Smooth muscle cell of bladder (primary cell): Measurements from ENCODE around the gene DCAF8. TPM values are rescaled to one million over a fixed set of nuclear protein-coding genes. Genes with fewer than 3 reads are reported as not detected.

Experiments used
- total RNA-seq: library from RNA; depleted of rRNA; stranded (reverse); fragments of >200 nt; gene quantifications from 2 replicates; pipeline ENCODE4 v1.2.3, GENCODE V29; 2014

Gene DCAF8
- total RNA-seq: 76.7 and 89.7 TPM in 2 replicates

DNA sequence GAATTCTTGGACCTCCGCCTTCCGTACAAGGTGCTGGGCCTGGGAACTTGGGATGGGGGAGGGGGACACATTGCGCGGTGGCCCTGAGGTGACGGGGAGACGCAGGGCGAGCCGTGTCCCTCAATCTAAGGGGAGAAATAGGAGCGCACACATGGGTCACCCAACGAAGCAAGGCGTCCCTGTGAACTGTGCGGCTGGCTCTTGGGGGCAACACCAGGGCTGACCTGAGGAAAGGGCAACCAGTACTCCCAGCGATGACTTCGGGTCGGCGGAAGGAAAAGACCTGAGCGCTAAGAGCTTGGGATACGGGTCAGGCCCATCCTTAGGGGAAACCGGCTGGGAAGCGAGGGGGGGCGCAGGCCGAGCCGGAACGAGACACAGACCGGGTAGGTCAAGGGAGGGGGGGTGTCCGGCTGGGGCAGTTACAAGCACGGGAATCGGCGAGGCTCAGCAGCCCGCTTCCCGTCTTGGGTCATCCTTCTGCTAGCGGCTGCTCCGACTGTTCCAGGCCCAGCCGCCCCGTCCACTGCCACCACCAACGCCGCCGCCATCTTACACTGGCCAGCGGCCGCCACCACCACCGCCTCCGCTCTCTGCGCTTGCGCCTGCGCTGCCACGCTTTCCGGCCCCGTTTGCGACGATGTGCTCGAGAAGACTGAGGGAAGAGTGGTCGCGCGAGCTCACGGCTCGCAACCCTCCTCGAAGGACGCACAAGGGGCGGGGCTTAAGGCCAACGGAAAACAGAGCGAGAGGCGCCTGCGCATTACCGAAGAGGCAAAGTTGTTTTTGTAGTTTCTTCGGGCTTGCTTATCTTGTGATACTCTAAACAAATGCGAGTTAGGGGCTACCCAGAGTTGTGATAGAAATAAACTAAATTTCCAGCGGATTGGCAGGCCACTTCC lies at the start of gene DCAF8:
DCAF8 (minus strand) TSS at position 657 of the 902 bp plus-strand sequence. CDS start 18,541 bp downstream, outside the sequence.

DNA sequence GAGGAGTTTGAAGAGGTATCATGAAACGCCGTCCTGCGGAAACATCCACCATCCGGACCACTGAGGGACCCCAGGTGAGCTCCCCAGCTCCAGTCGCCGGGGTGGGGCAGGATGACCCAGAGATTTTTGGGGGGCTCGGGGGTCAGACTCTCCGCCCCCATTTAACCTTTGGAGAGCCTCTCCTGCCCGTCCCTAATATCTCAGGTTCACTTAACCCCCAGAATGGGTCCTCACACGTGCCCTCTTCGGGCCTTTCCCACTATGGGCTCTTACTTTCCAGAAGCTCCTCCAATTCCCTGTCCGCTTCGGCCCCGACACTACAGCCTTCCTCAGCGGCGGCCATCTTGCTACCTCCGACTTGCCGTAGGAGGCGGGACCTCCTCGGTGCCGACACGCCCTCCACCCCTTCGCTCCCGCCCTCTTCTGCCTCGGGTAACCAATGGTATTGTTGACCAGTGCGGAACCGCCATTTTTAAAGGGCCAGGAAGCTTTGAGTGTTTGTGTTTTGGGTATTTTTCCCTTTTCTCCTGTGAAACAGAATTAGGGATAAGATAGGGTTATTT lies 22.5 kb upstream of the DCAF8 start, which contains the start of gene PEX19:
PEX19 (minus strand) TSS at position 352 of the 563 bp plus-strand sequence; CDS start at position 343, 9 bp downstream.

DNA sequence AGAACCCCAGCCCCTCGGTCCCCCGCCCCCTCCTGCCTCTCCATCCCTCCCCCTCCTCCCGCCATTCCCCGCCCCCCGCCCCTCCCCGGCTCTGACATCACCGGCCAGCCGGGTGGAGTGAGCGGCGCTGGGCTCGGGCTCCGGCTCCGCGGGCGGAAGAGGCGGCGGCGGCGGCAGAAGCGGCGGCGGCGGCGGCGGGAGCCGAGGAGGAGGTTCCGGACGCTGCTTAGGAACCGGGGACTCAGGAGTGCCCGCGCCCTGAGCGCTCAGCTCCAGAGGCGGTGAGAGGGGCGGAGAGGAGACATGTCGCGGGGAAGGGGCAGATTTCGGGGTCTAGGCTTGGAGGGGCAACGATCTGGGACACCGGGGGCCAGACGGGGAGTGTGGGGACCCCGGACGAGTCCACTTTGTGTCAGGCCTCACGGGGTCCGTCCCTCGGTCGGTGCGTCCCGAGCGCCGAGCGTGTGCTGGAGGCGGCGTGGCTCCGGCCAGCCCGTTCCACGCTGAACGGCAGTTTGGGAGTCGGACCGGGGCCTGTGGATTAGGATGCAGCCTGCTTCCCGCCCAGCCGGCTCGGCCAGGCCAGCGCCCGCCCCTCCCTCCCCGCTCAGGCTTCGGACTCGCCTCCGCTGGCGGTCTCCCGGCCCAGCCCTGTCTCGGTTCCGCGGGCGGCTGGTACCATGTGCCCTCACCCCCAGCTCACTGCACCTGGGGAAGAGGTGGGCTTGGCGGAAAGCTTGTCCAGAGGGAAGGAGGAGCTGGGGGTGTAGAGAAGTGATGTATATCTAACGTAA lies 56.9 kb downstream of the DCAF8 start, which contains the start of gene PEA15:
PEA15 (plus strand) TSS at position 143 of the 794 bp plus-strand sequence. CDS start 6,161 bp downstream, outside the sequence.

DNA sequence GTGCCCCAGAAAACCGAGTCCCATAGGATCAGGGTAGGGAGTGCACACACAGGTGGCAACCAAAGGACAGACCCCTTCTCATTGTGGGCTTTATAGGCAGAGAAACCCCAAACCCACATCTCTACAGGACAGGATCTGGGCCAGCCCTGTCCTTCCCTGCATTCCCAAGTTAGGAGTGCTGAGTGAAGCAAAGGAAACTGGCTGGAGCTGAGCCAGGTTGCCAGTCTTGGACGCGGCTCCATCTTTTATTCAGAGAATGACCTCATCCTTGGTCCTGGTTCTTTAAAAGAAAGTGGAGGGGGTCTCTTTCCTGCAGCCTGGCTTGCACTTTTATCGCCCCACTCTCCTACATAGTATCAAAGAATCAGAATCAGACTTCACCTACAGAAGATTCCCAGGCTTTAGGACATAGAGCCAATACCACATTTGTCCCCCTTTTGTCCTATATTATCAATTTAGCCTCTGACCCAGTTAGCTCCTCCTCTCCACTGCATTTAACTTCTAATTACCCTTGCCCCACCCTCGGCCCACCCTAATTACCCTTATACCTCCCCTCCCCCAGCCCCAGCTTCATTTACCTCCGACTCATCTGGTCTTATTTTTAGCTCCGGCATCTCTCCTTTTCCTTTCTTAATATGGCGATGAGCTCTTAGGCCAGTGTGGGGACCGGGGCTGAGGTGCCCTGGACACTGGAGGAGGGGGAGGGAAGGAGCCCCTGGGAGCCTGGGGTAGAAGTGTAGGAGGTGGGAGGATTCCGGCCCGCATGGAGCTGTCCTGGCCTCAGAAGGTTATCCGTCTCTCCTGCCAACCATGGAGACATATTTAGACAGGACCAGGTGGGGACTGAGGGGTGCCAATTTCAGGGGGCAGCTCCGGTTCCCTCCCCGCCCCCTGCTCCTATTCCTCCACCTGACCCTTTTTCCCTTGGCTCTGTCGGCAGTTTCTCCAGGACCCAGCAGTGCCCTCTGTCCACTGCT lies 72.4 kb downstream of the DCAF8 start, which contains the start of gene CASQ1:
CASQ1 (plus strand) TSS at position 927 of the 977 bp plus-strand sequence. CDS start 177 bp downstream, outside the sequence.

Other genes with a start within 250 kb of the DCAF8 start
- 3.3 and 3.7 TPM in 2 replicates for gene PIGM, start 230.6 kb downstream of the DCAF8 start, total RNA-seq
- gene KCNJ10, start 192.4 kb downstream of the DCAF8 start, total RNA-seq: under 0.01 TPM in 1 of 2 replicates, not detected in the other
- under 0.01 TPM in 2 replicates for gene KCNJ9, start 181.0 kb downstream of the DCAF8 start, total RNA-seq
- 23.2 and 32.3 TPM in 2 replicates for gene IGSF8, start 163.9 kb downstream of the DCAF8 start, total RNA-seq
- gene ATP1A2, start 146.8 kb downstream of the DCAF8 start, total RNA-seq: 0.65 and 4.1 TPM in 2 replicates
- not detected in 2 replicates for gene ATP1A4, start 110.9 kb downstream of the DCAF8 start, total RNA-seq
- not detected in 2 replicates for gene CASQ1, start 72.0 kb downstream of the DCAF8 start, total RNA-seq
- gene PEA15, start 57.2 kb downstream of the DCAF8 start, total RNA-seq: 43.0 and 51.7 TPM in 2 replicates
- 46.0 and 47.5 TPM in 2 replicates for gene PEX19, start 22.6 kb upstream of the DCAF8 start, total RNA-seq
- 361 and 396 TPM in 2 replicates for gene COPA, start 80.7 kb upstream of the DCAF8 start, total RNA-seq
- gene NCSTN, start 80.8 kb upstream of the DCAF8 start, total RNA-seq: 83.9 and 89.6 TPM in 2 replicates
- under 0.01 TPM in 1 of 2 replicates, not detected in the other for gene NHLH1, start 104.5 kb upstream of the DCAF8 start, total RNA-seq
- gene VANGL2, start 138.0 kb upstream of the DCAF8 start, total RNA-seq: not detected in 2 replicates